Lower leg skin (tissue), 4 donors: ENCODE measurements around the gene VDR. TPM values are rescaled to one million over a fixed set of nuclear protein-coding genes. Genes with fewer than 3 reads are reported as not detected.

Experiments
- DNase-seq, 2 donors: peaks; one replicate each; pipeline ENCODE4 v3.0.0-alpha.2; 2019; ENCODE audit warnings: low spot score in 2 of 2
- H3K4me3 ChIP-seq: fragments of 200-600 bp; sonication (generic); 2 replicates; pipeline ENCODE4 v1.5.1; 2017; ENCODE audit warnings: mild to moderate bottlenecking, low read depth; ENCODE audit not compliant: poor library complexity, severe bottlenecking
- POLR2A ChIP-seq, 2 donors: fragments of 450-650 bp; IDR thresholded peaks; one replicate each; pipeline ENCODE4 v1.6.1; 2016 to 2017; ENCODE audit warnings: antibody characterized with exemption in 2 of 2, mild to moderate bottlenecking in 1 of 2, moderate library complexity in 1 of 2
- WGBS, 2 donors: methylation state at CpG; one replicate each; pipeline ENCODE4 v1.1.5; 2018; 5-methylcytosine and 5-hydroxymethylcytosine counted together
- intact Hi-C: fragments of 100-400 bp; cut with DNase I; formaldehyde crosslinking; loops from one replicate; pipeline ENCODE4 v1.15.0; 2023; ENCODE audit warnings: low total_unique reads
- total RNA-seq, 4 donors: library from RNA; depleted of rRNA; stranded (reverse); fragments of >200 nt; gene quantifications; one replicate each; pipeline ENCODE4 v1.1.0, GENCODE V29; 2016
- TF ChIP-seq, protein P1 (sequence below), 3 donors: fragments of 450-650 bp; IDR thresholded peaks; one replicate each; pipeline ENCODE4 v1.5.1; 2016; ENCODE audit warnings: antibody characterized with exemption in 3 of 3, mild to moderate bottlenecking in 3 of 3, moderate library complexity in 2 of 3

VDR gene
- total RNA-seq, 4 donors from 2014 or later: 35.9 to 58.1 (median 39.4) TPM

DNA sequence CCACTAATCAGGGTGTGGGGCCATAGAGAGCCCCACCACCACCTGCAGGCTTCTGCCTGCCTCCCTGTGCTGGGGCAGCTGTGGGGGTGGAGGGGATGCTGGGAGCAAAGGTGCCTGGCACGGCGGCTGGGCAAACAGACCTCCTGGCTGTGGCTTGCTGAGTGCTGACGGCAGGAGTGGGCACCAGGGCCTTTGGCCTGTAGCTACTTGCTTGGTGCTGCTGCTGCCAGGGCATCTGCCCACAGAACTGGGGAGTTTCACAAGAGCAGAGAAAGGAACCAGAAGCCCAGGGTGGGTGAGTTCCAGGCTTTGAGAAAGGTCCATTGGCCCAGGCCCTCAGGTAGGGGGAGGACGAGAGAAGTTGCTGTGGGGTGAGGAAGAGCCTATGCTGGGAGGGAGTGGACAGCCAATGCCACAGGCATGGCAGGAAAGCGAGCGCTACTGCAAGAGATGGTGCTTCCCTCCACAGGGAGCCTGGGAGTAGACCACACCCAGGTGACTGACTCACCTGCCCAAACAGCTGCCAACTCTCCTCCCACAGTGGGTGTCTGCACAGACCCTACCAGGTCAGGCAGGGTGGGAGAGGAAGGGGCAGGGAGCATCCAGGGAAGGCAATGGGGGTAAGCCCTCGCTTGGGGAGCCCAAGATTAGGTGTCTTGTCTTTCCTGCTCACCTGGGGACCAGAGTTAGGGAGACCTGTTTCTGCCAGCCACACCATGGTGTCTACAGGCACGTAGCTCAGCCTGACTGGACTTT, 46.1 kb downstream of the VDR start:
- no peak for DNase-seq
- TF ChIP-seq, protein P1, sequence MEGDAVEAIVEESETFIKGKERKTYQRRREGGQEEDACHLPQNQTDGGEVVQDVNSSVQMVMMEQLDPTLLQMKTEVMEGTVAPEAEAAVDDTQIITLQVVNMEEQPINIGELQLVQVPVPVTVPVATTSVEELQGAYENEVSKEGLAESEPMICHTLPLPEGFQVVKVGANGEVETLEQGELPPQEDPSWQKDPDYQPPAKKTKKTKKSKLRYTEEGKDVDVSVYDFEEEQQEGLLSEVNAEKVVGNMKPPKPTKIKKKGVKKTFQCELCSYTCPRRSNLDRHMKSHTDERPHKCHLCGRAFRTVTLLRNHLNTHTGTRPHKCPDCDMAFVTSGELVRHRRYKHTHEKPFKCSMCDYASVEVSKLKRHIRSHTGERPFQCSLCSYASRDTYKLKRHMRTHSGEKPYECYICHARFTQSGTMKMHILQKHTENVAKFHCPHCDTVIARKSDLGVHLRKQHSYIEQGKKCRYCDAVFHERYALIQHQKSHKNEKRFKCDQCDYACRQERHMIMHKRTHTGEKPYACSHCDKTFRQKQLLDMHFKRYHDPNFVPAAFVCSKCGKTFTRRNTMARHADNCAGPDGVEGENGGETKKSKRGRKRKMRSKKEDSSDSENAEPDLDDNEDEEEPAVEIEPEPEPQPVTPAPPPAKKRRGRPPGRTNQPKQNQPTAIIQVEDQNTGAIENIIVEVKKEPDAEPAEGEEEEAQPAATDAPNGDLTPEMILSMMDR (IDR thresholded peaks at IDR 0.05): no peak
- TF ChIP-seq POLR2A (IDR thresholded peaks at IDR 0.05): no peak
- no peak overlapping the region for H3K4me3 ChIP-seq
- intact Hi-C loops: no loop called here
- 61 to 62% methylated on average over 5 to 8 of the region's 8 CpGs for WGBS, 2 donors

DNA sequence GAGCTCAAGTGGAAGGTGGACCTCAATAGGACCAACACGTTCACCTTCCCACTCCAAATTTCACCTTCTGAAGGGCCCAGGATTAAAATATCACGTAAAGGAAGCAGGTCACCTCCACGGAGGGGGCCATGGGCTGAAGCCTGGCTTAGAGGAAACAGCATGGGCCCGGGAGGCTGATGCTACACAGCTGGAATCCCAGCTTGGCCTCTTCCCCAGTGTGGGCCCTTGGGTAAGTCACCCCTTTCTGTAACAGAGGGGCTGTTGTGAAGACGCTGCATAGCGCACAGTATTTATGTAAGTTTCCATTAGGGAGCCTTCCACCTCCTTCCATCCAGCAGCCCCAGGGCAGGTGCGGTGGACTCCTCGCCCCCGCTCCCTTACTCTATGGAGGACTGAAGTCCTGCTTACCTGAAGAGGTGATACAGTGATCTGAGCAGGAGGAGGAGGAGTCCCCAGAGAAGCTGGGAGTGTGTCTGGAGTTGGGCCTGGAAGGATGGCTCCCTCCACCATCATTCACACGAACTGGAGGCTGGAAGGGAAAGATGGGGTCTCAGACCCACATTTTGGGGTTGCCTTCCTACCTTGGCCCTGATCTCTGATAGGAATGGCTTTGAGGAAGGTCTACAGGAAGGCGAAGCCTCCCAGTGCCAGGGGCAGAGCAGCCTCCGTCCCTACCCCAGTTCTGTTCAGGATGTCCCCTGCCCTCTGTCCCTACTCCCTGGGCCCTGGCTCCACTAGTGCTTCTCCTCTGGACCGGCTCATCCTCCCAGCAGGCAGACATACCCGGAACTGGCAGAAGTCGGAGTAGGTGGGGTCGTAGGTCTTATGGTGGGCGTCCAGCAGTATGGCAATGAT, 47.8 kb downstream of the VDR start:
- H3K4me3 ChIP-seq: no peak overlapping the region
- 87 to 95% methylated on average over 17 of the region's 17 CpGs for WGBS, 2 donors
- TF ChIP-seq POLR2A (IDR thresholded peaks at IDR 0.05): no peak
- TF ChIP-seq, protein P1 (IDR thresholded peaks at IDR 0.05): no peak

GRCh38 chr12:47856094-47856493, 48.7 kb downstream of the VDR start:
- WGBS, 2 donors: 96 to 97% methylated on average over 1 of the region's 1 CpG
- DNase-seq: no peak
- TF ChIP-seq, protein P1 (IDR thresholded peaks at IDR 0.05): no peak
- no peak for TF ChIP-seq POLR2A (IDR thresholded peaks at IDR 0.05)
- intact Hi-C loops: no loop called here
- no peak overlapping the region for H3K4me3 ChIP-seq

More for the DNA sequence above, 47.8 kb downstream of the VDR start:
- intact Hi-C loops: no loop called here
- DNase-seq: no peak

GRCh38 chr12:47855502-47855901, 49.3 kb downstream of the VDR start:
- WGBS, 2 donors: 74 to 86% methylated on average over 2 of the region's 2 CpGs
- intact Hi-C loops: no loop called here
- H3K4me3 ChIP-seq: no peak overlapping the region
- DNase-seq: no peak
- TF ChIP-seq, protein P1 (IDR thresholded peaks at IDR 0.05): no peak
- no peak for TF ChIP-seq POLR2A (IDR thresholded peaks at IDR 0.05)

- TF ChIP-seq POLR2A (IDR thresholded peaks at IDR 0.05): no peak
- TF ChIP-seq, protein P1 (IDR thresholded peaks at IDR 0.05): no peak
- 92 to 96% methylated on average over 5 of the region's 5 CpGs for WGBS, 2 donors
- no peak for DNase-seq
- intact Hi-C loops: no loop called here
- H3K4me3 ChIP-seq: no peak overlapping the region
Measured at GRCh38 chr12:47854531-47854930, 50.3 kb downstream of the VDR start.
